Loucy (cell line): ENCODE measurements around the gene LTBP1.

ENCODE experiments used
- CTCF ChIP-seq: fragments of 200-600 bp; sonication (generic); conservative IDR thresholded peaks from 2 replicates; pipeline ENCODE4 v1.5.1; 2014; ENCODE audit warnings: mild to moderate bottlenecking, antibody characterized with exemption, low read length
- EZH2phosphoT487 ChIP-seq: fragments of 200-600 bp; IDR thresholded peaks from 2 replicates; pipeline ENCODE4 v1.6.1; 2018; ENCODE audit warnings: antibody characterized with exemption, mild to moderate bottlenecking, moderate library complexity, borderline replicate concordance

- no peak for TF ChIP-seq CTCF
- TF ChIP-seq EZH2phosphoT487, result no peak
Measured at GRCh38 chr2:33069894-33070651, 123.3 kb downstream of the LTBP1 start.
